Measurements from ENCODE around the gene NUDT15.

The NUDT15 gene

GRCh38 chr13:47990427-47990826, 47.1 kb upstream of the NUDT15 start:
- CTCF ChIA-PET, result no interaction called here
- Histone ChIP-seq H3K4me3 (ENCODE audit: low read depth, low read length) (no peak overlapping the region), H3K36me3 (ENCODE audit: control insufficient read depth in 2 of 2, insufficient read depth in 1 of 2, low read length in 2 of 2) (peaks cover 10 to 45% of the 10 kb centered on the region in 2 experiments), H3K27ac (ENCODE audit: extremely low read depth, low read depth, low read length) (no peak overlapping the region), H3K9me3 (ENCODE audit: control insufficient read depth, insufficient read depth, low read depth, low read length) (no peaks in the 10 kb centered on the region), H3K4me1 (ENCODE audit: control insufficient read depth, insufficient read depth, low read length) (no peaks in the 10 kb centered on the region)
- POLR2A ChIA-PET, result no interaction called here
- TF ChIP-seq ZNF664 (tag by site-specific recombination; IDR thresholded peaks at IDR 0.05) (no peak), ZFP41 (tag by site-specific recombination; IDR thresholded peaks at IDR 0.05; ENCODE audit: borderline replicate concordance) (no peak), ZNF2 (tag by site-specific recombination; IDR thresholded peaks at IDR 0.05) (no peak), TSHZ1 (tag by site-specific recombination; IDR thresholded peaks at IDR 0.05; ENCODE audit: borderline replicate concordance) (no peak), ZNF362 (tag by site-specific recombination; IDR thresholded peaks at IDR 0.05) (no peak), ZNF571 (tag by site-specific recombination; IDR thresholded peaks at IDR 0.05) (no peak), ZNF292 (tag by site-specific recombination; IDR thresholded peaks at IDR 0.05; ENCODE audit: borderline replicate concordance, low read depth) (no peak), SCRT2 (tag by site-specific recombination; IDR thresholded peaks at IDR 0.05) (no peak), ZNF670 (tag by site-specific recombination; IDR thresholded peaks at IDR 0.05; ENCODE audit: low read depth) (no peak)

- ChIA-PET POLR2A (no interaction called here), CTCF (no interaction called here)
- H3K36me3 ChIP-seq (ENCODE audit: control insufficient read depth in 2 of 2, insufficient read depth in 1 of 2, low read length in 2 of 2), result peaks cover 9 to 42% of the 10 kb centered on the region in 2 experiments
- H3K27ac ChIP-seq (ENCODE audit: extremely low read depth, low read depth, low read length), result no peak overlapping the region
- no peaks in the 10 kb centered on the region for H3K4me1 ChIP-seq (ENCODE audit: control insufficient read depth, insufficient read depth, low read length)
- no peak overlapping the region for H3K4me3 ChIP-seq (ENCODE audit: low read depth, low read length)
- TF ChIP-seq MZF1 (tag by site-specific recombination; IDR thresholded peaks at IDR 0.05; ENCODE audit: borderline replicate concordance) (no peak), KLF7 (tag by site-specific recombination; IDR thresholded peaks at IDR 0.05; ENCODE audit: borderline replicate concordance) (no peak), ZNF548 (tag by site-specific recombination; IDR thresholded peaks at IDR 0.05) (no peak), ZNF140 (tag by site-specific recombination; IDR thresholded peaks at IDR 0.05) (no peak), ZFP69B (tag by site-specific recombination; IDR thresholded peaks at IDR 0.05) (no peak), PRDM4 (tag by site-specific recombination; IDR thresholded peaks at IDR 0.05) (no peak), ZNF843 (tag by site-specific recombination; IDR thresholded peaks at IDR 0.05) (no peak), GLIS1 (tag by site-specific recombination; IDR thresholded peaks at IDR 0.05) (no peak)
- H3K9me3 ChIP-seq (ENCODE audit: control insufficient read depth, insufficient read depth, low read depth, low read length), result no peaks in the 10 kb centered on the region
Measured at GRCh38 chr13:47990920-47991466, 46.5 kb upstream of the NUDT15 start.
